ENCODE results near the gene CLOCK. TPM values are rescaled to one million over a fixed set of nuclear protein-coding genes. Genes with fewer than 3 reads are reported as not detected.

Gene CLOCK
- total RNA-seq, 1 experiment from 2014 or later = 19.4 TPM

DNA sequence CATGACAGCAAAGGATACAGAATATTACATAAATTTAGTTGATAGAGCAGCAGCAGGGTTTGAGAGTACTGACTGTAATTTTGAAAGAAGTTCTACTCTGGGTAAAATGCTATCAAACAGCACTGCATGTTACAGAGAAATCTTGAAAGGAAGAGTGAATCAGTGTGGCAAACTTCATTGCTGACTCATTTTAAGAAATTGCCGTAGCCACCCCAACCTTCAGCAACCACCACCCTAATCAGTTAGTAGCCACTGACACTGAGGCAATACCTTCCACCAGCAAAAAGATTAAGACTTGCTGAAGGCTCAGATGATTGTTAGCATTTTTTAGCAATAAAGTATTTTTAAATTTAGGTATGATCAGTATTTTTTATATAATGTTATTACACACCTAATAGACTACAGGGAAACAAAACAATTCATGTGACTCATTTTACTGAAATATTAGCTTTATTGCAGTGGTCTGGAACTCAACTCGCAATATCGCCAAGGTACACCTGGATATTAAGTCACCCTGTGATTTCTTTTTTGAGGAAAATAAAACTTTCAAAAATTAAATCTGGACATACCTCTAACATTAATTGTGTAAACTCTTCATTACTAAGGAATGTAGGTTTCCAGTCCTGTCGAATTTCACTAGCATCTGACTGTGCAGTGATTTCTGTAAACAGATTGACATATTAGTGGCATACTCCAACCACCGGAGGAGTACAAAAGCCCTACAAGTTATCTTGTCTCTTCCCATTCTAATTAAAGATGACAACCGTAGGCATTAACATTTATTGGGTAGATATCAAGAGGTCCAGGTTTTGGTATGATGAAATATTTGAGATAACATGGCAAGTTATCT lies 71.1 kb downstream of the CLOCK start:
- peak overlapping the region; percentile 16; the same call in 1 of the 2 replicates for H3K27ac ChIP-seq
- no peaks in the 10 kb centered on the region for H3K27me3 ChIP-seq (ENCODE audit: insufficient read depth, low read depth)
- H4K20me1 ChIP-seq (ENCODE audit: insufficient read depth) = no peaks in the 10 kb centered on the region
- DNase-seq = no peak
- BruUV-seq (replicated peaks) = no TSS peak
- TF ChIP-seq EZH2 (IDR thresholded peaks at IDR 0.05; ENCODE audit: low read depth) = no peak
- TF ChIP-seq, protein P1, sequence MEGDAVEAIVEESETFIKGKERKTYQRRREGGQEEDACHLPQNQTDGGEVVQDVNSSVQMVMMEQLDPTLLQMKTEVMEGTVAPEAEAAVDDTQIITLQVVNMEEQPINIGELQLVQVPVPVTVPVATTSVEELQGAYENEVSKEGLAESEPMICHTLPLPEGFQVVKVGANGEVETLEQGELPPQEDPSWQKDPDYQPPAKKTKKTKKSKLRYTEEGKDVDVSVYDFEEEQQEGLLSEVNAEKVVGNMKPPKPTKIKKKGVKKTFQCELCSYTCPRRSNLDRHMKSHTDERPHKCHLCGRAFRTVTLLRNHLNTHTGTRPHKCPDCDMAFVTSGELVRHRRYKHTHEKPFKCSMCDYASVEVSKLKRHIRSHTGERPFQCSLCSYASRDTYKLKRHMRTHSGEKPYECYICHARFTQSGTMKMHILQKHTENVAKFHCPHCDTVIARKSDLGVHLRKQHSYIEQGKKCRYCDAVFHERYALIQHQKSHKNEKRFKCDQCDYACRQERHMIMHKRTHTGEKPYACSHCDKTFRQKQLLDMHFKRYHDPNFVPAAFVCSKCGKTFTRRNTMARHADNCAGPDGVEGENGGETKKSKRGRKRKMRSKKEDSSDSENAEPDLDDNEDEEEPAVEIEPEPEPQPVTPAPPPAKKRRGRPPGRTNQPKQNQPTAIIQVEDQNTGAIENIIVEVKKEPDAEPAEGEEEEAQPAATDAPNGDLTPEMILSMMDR (conservative IDR thresholded peaks at IDR 0.05) = no peak
- H3K9me3 ChIP-seq (ENCODE audit: insufficient read depth, low read depth) = no peaks in the 10 kb centered on the region
- no peaks in the 10 kb centered on the region for H3K36me3 ChIP-seq (ENCODE audit: low read depth)
- no peak overlapping the region for H2AFZ ChIP-seq
- ChIA-PET CTCF (no interaction called here), POLR2A (ENCODE audit: unreplicated experiment) (no interaction called here)
- intact Hi-C loops (cut with micrococcal nuclease; ENCODE audit: unreplicated experiment) = no loop called here
- H3K4me3 ChIP-seq = no peak overlapping the region
- no peaks in the 10 kb centered on the region for H3F3A ChIP-seq (ENCODE audit: insufficient read depth, low read depth)
- no peaks in the 10 kb centered on the region for H3K4me1 ChIP-seq (replicated peaks; ENCODE audit: insufficient read depth)
- H3K79me2 ChIP-seq (ENCODE audit: low read depth) = no peaks in the 10 kb centered on the region
- no peaks in the 10 kb centered on the region for H3K9me2 ChIP-seq (ENCODE audit: insufficient read depth)
- no peak overlapping the region for H3K4me2 ChIP-seq

- H3K27me3 ChIP-seq (ENCODE audit: insufficient read depth, low read depth) = no peaks in the 10 kb centered on the region
- ChIA-PET CTCF (interaction anchor here (0.5 kb wide), 1 partner anchor 21 kb away, joined by 3 read pairs; no protein-coding TSS in a partner anchor), POLR2A (ENCODE audit: unreplicated experiment) (no interaction called here)
- H3F3A ChIP-seq (ENCODE audit: insufficient read depth, low read depth) = no peaks in the 10 kb centered on the region
- DNase-seq = no peak
- H3K27ac ChIP-seq = no peak overlapping the region
- no peaks in the 10 kb centered on the region for H3K36me3 ChIP-seq (ENCODE audit: low read depth)
- intact Hi-C loops (cut with micrococcal nuclease; ENCODE audit: unreplicated experiment) = no loop called here
- TF ChIP-seq EZH2 (IDR thresholded peaks at IDR 0.05; ENCODE audit: low read depth) = no peak
- H3K4me1 ChIP-seq (replicated peaks; ENCODE audit: insufficient read depth) = no peaks in the 10 kb centered on the region
- H3K4me3 ChIP-seq = no peak overlapping the region
- H2AFZ ChIP-seq = no peak overlapping the region
- H3K9me3 ChIP-seq (ENCODE audit: insufficient read depth, low read depth) = 0 out of 2 replicates have a peak, but pooled peaks cover 4% of the 10 kb centered on the region
- H3K79me2 ChIP-seq (ENCODE audit: low read depth) = no peaks in the 10 kb centered on the region
- H4K20me1 ChIP-seq (ENCODE audit: insufficient read depth) = no peaks in the 10 kb centered on the region
- BruUV-seq (replicated peaks) = no TSS peak
- no peaks in the 10 kb centered on the region for H3K9me2 ChIP-seq (ENCODE audit: insufficient read depth)
- H3K4me2 ChIP-seq = no peak overlapping the region
These were observed 76.7 kb downstream of the CLOCK start for GRCh38 chr4:55469979-55470378.

DNA sequence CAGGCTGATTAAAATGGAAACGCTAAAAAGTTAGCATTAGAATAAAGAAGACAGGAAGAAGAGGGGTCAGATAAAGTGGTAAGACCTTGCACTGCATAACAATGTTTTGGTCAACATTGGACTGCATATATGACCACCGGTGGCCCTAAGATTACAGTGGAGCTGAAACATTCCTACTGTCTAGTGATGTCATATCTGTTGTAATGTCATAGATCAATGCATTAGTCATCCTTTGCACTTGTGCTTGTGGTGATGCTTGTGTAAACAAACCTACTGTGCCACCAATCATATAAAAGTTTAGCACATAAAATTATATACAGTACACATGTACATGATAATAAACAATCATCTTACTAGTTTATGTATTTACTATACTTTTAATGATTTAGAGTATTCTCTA lies 78.0 kb downstream of the CLOCK start:
- Histone ChIP-seq H3K36me3 (ENCODE audit: low read depth) (no peaks in the 10 kb centered on the region), H3K79me2 (ENCODE audit: low read depth) (no peaks in the 10 kb centered on the region), H3K4me1 (replicated peaks; ENCODE audit: insufficient read depth) (no peaks in the 10 kb centered on the region), H4K20me1 (ENCODE audit: insufficient read depth) (no peaks in the 10 kb centered on the region), H3K4me2 (no peak overlapping the region), H3K4me3 (no peak overlapping the region), H3K9me3 (ENCODE audit: insufficient read depth, low read depth) (0 out of 2 replicates have a peak, but pooled peaks cover 4% of the 10 kb centered on the region), H3F3A (ENCODE audit: insufficient read depth, low read depth) (no peaks in the 10 kb centered on the region), H3K27ac (no peak overlapping the region), H2AFZ (no peak overlapping the region), H3K27me3 (ENCODE audit: insufficient read depth, low read depth) (no peaks in the 10 kb centered on the region), H3K9me2 (ENCODE audit: insufficient read depth) (no peaks in the 10 kb centered on the region)
- ChIA-PET CTCF (no interaction called here), POLR2A (ENCODE audit: unreplicated experiment) (no interaction called here)
- no TSS peak for BruUV-seq (replicated peaks)
- intact Hi-C loops (cut with micrococcal nuclease; ENCODE audit: unreplicated experiment) = no loop called here
- peak in 1 of 2 experiments; percentile 57 for DNase-seq
- no peak for TF ChIP-seq EZH2 (IDR thresholded peaks at IDR 0.05; ENCODE audit: low read depth)
- TF ChIP-seq, protein P1 (conservative IDR thresholded peaks at IDR 0.05) = no peak
